Parathyroid adenoma (tissue), 2 donors: ENCODE data around the gene MORF4L2.

Experiments used
- H2AFZ ChIP-seq: fragments of 300-600 bp; sonication (generic); one replicate; pipeline ENCODE4 v1.7.0; 2017; ENCODE audit warnings: antibody characterized with exemption, mild to moderate bottlenecking
- H3K27ac ChIP-seq: fragments of 300-600 bp; sonication (generic); one replicate; pipeline ENCODE4 v1.7.0; 2017
- H3K27me3 ChIP-seq: fragments of 300-600 bp; sonication (generic); one replicate; pipeline ENCODE4 v1.7.0; 2017; ENCODE audit warnings: low read length; ENCODE audit not compliant: control insufficient read depth, insufficient read depth
- H3K36me3 ChIP-seq: fragments of 300-600 bp; sonication (generic); one replicate; pipeline ENCODE4 v1.7.0; 2017; ENCODE audit warnings: low read length; ENCODE audit not compliant: control insufficient read depth, insufficient read depth
- H3K4me1 ChIP-seq: fragments of 300-600 bp; sonication (generic); one replicate; pipeline ENCODE4 v1.7.0; 2017; ENCODE audit warnings: control low read depth
- H3K4me2 ChIP-seq: fragments of 300-600 bp; sonication (generic); one replicate; pipeline ENCODE4 v1.7.0; 2017; ENCODE audit warnings: low read length
- H3K4me3 ChIP-seq: fragments of 300-600 bp; sonication (generic); one replicate; pipeline ENCODE4 v1.7.0; 2017; ENCODE audit warnings: low read depth, low read length
- H3K79me2 ChIP-seq: fragments of 300-600 bp; sonication (generic); one replicate; pipeline ENCODE4 v1.7.0; 2017; ENCODE audit warnings: control low read depth
- H3K9ac ChIP-seq: fragments of 300-600 bp; sonication (generic); one replicate; pipeline ENCODE4 v1.7.0; 2017; ENCODE audit warnings: mild to moderate bottlenecking
- H3K9me3 ChIP-seq: fragments of 300-600 bp; sonication (generic); one replicate; pipeline ENCODE4 v1.7.0; 2017; ENCODE audit warnings: low read length; ENCODE audit not compliant: control insufficient read depth
- TF ChIP-seq, protein P1 (sequence below): fragments of 300-600 bp; sonication (generic); IDR thresholded peaks from one replicate; pipeline ENCODE4 v1.7.0; 2017; ENCODE audit warnings: antibody characterized with exemption, mild to moderate bottlenecking
- donor health status: primary hyperparathyroidism.

Gene MORF4L2

DNA sequence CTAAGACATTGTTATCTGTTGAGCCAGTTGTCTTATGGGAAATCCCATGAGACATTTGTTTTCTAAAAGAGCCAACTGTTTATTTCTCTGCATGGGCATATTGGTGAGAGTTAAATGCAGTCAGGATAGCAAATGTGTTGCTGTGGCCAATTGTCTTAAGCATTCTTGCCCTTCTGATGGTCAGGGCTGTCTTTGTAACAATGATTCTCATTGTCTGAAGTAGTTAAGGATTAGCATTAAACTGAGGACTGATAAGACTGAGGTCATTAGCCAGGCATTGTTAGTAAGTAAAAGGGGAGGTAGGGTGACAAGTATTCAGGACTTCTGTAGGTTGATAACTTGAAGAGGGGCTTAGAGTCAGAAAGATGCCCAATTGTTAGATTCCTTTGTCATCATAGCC lies 11.2 kb upstream of the MORF4L2 start:
- no peak overlapping the region for H2AFZ ChIP-seq
- no peaks in the 10 kb centered on the region for H3K27me3 ChIP-seq
- H3K4me1 ChIP-seq: peaks cover 2% of the 10 kb centered on the region
- H3K9me3 ChIP-seq: no peaks in the 10 kb centered on the region
- no peak overlapping the region for H3K4me3 ChIP-seq
- no peaks in the 10 kb centered on the region for H3K36me3 ChIP-seq
- TF ChIP-seq, protein P1, sequence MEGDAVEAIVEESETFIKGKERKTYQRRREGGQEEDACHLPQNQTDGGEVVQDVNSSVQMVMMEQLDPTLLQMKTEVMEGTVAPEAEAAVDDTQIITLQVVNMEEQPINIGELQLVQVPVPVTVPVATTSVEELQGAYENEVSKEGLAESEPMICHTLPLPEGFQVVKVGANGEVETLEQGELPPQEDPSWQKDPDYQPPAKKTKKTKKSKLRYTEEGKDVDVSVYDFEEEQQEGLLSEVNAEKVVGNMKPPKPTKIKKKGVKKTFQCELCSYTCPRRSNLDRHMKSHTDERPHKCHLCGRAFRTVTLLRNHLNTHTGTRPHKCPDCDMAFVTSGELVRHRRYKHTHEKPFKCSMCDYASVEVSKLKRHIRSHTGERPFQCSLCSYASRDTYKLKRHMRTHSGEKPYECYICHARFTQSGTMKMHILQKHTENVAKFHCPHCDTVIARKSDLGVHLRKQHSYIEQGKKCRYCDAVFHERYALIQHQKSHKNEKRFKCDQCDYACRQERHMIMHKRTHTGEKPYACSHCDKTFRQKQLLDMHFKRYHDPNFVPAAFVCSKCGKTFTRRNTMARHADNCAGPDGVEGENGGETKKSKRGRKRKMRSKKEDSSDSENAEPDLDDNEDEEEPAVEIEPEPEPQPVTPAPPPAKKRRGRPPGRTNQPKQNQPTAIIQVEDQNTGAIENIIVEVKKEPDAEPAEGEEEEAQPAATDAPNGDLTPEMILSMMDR: no peak
- no peak overlapping the region for H3K27ac ChIP-seq
- no peak overlapping the region for H3K9ac ChIP-seq
- no peaks in the 10 kb centered on the region for H3K79me2 ChIP-seq
- no peak overlapping the region for H3K4me2 ChIP-seq

DNA sequence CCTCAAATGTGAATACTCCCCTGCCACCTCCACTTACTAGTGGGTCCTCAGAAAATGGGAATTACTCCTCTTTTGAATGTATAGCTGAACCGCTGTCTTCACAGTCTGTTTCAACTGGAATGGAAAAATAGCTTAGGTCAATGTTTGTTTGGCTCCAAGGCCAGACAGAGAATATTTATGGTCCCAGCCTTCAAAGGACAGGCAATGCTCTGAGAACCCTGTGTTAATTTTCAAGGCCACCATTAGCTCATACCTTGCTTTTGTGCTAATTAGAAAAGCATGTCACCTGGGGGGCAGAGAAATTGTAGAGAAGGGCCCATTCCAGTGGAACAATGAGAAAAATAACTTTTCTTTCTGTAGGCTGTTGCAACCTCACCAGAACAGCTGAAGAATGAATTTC lies 4.6 kb upstream of the MORF4L2 start:
- Histone ChIP-seq H3K27ac (no peak overlapping the region), H3K27me3 (no peaks in the 10 kb centered on the region), H3K4me2 (no peak overlapping the region)

DNA sequence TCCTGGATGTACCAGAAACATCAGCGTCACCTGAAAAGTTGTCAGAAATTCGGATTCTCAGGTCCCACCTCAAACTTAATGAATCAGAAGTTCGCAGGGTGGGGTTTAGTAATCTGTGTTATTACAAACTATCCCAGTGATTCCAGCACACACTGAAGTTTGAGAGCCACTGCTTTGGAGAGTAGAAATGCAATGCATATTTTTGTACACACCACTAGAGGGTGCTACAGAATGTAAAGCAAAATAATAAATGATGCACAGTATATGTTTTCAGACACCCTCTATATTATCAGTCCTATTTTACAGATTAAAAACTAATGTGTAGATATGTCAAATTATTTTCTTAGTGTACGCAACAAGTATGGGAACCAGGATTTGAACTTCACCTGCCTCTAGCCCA lies 2.4 kb upstream of the MORF4L2 start:
- no peak overlapping the region for H3K9ac ChIP-seq
- H3K9me3 ChIP-seq: no peaks in the 10 kb centered on the region
- H2AFZ ChIP-seq: no peak overlapping the region
- H3K27ac ChIP-seq: peak overlapping the region; percentile 96
- no peaks in the 10 kb centered on the region for H3K36me3 ChIP-seq
- no peaks in the 10 kb centered on the region for H3K79me2 ChIP-seq
- TF ChIP-seq, protein P1: peak; percentile 64
- H3K4me1 ChIP-seq: no peaks in the 10 kb centered on the region
- H3K4me2 ChIP-seq: no peak overlapping the region
- H3K27me3 ChIP-seq: no peaks in the 10 kb centered on the region
- no peak overlapping the region for H3K4me3 ChIP-seq

More for the DNA sequence above, 4.6 kb upstream of the MORF4L2 start:
- H3K36me3 ChIP-seq: no peaks in the 10 kb centered on the region
- no peak overlapping the region for H2AFZ ChIP-seq
- no peak overlapping the region for H3K9ac ChIP-seq
- H3K4me1 ChIP-seq: no peaks in the 10 kb centered on the region
- no peak overlapping the region for H3K4me3 ChIP-seq
- no peaks in the 10 kb centered on the region for H3K79me2 ChIP-seq
- H3K9me3 ChIP-seq: no peaks in the 10 kb centered on the region
- TF ChIP-seq, protein P1: no peak

DNA sequence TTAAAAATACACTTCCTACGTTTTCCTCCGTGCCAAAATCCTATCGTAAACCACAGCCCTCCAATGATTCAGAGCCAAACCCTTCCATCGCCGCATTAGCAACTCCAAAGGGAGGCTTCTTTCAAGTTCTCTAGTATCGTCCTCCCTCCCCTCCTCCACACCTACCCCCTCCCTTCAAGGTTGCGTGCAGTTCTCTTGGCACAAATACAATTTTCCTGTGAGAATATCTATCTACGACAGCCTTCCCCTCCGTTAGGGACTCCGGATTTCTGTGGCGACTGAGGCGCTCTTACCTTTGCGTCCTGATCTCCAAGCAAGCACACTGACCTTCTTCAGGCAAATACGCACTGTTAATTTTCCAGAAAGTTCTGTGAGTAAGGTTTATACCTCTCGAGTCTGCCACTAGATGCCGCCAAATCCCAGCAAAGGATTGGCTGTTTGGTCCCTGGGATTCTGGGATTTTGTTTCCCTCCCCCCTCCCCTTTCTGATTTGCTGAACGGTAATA lies 1.2 kb upstream of the MORF4L2 start:
- Histone ChIP-seq H3K27ac (peak overlapping the region; percentile 96), H3K9me3 (no peaks in the 10 kb centered on the region), H3K36me3 (no peaks in the 10 kb centered on the region), H2AFZ (peak overlapping the region; percentile 75), H3K4me1 (no peaks in the 10 kb centered on the region), H3K4me2 (peak overlapping the region; percentile 52), H3K27me3 (no peaks in the 10 kb centered on the region), H3K4me3 (peak overlapping the region; percentile 90), H3K9ac (peak overlapping the region; percentile 56), H3K79me2 (no peaks in the 10 kb centered on the region)
- TF ChIP-seq, protein P1: peak; percentile 75

DNA sequence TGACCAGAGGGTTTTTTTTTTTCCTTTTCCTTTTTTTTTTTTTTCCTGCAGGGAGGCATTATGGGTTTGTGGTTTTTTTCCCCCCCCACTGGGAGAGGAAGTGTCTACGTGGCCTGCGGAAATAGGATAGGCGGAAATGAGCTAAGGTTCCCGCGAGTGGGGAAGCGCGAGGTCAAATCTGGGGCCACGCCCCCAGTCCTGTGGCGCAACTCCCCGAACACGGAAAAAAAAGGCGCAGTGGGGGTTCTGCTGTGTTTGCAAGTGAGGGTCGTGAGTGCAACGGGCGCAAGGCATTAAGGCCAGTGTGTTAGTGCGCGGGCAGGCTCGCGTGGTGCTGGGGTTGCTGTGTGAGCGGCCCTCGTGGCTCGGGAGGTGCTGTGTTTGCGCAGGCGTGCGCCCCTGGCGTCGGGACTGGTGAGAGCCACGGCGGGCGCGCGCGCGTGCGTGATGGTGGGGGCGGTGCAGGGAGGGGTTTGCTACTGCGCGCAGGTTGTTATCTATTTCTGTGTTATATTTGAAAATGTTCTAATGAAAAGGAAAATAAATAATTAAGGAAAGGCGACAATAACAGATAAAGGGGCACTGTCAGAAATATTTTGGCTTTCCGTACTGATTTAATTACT lies 685 bp upstream of the MORF4L2 start:
- Histone ChIP-seq H3K4me3 (peak overlapping the region; percentile 90), H3K9ac (peak overlapping the region; percentile 56), H3K27ac (peak overlapping the region; percentile 96), H3K27me3 (no peaks in the 10 kb centered on the region), H3K4me2 (peak overlapping the region; percentile 52), H2AFZ (peak overlapping the region; percentile 75), H3K4me1 (no peaks in the 10 kb centered on the region), H3K36me3 (no peaks in the 10 kb centered on the region), H3K9me3 (no peaks in the 10 kb centered on the region), H3K79me2 (no peaks in the 10 kb centered on the region)
- TF ChIP-seq, protein P1: peak; percentile 47
